CD14-positive monocyte (primary cell): ENCODE data around the gene MEIS2. TPM values are rescaled to one million over a fixed set of nuclear protein-coding genes. Genes with fewer than 3 reads are reported as not detected.

Experiments
- DNase-seq, 3 donors: peaks; one replicate each; pipeline ENCODE4 v3.0.0-alpha.2; 2011 to 2022
- H2AFZ ChIP-seq: 2 replicates; pipeline ENCODE4 v1.6.0; 2012; ENCODE audit warnings: mild to moderate bottlenecking, low read depth, low read length, inconsistent platforms; ENCODE audit not compliant: insufficient read depth, poor library complexity, severe bottlenecking
- H3K27ac ChIP-seq, 2 donors: 1 replicate in 1 of 2; 2 replicates in 1 of 2; pipeline ENCODE4 v1.5.1; 2012 to 2013; ENCODE audit warnings: low read length in 2 of 2, control low read depth in 1 of 2, inconsistent platforms in 1 of 2, low read depth in 1 of 2, mild to moderate bottlenecking in 1 of 2
- H3K27me3 ChIP-seq, 2 donors: one replicate each; pipeline versions ENCODE4 v1.6.0 to v1.6.1; 2011 to 2013; ENCODE audit warnings: low read length in 2 of 2; ENCODE audit not compliant: control insufficient read depth in 2 of 2, insufficient read depth in 2 of 2
- H3K36me3 ChIP-seq, 2 donors: replicated peaks in 1 of 2; 1 replicate in 1 of 2; 2 replicates in 1 of 2; pipeline versions ENCODE4 v1.5.1 to v1.6.1; 2012 to 2013; ENCODE audit warnings: low read length in 2 of 2, control low read depth in 1 of 2, inconsistent platforms in 1 of 2, mild to moderate bottlenecking in 1 of 2; ENCODE audit not compliant: insufficient read depth in 2 of 2, control insufficient read depth in 1 of 2
- H3K4me1 ChIP-seq, 2 donors: 1 replicate in 1 of 2; 2 replicates in 1 of 2; pipeline versions ENCODE4 v1.5.1 to v1.6.1; 2012 to 2013; ENCODE audit warnings: low read length in 2 of 2, control low read depth in 1 of 2, inconsistent platforms in 1 of 2, mild to moderate bottlenecking in 1 of 2, moderate library complexity in 1 of 2; ENCODE audit not compliant: insufficient read depth in 2 of 2, control insufficient read depth in 1 of 2
- H3K4me2 ChIP-seq: replicated peaks from 2 replicates; pipeline ENCODE3; 2012; ENCODE audit warnings: low read length, moderate library complexity, mild to moderate bottlenecking; ENCODE audit not compliant: poor library complexity, severe bottlenecking; ENCODE audit errors: extremely low read depth
- H3K4me3 ChIP-seq, 3 experiments: fragments of 200-600 bp in 1 of 3; sonication (generic) in 1 of 3; replicated peaks in 1 of 3; 1 replicate in 2 of 3; 2 replicates in 1 of 3; pipeline ENCODE4 v1.5.1; 2011 to 2013; ENCODE audit warnings: low read length in 3 of 3, mild to moderate bottlenecking in 3 of 3, control low read depth in 2 of 3, low read depth in 2 of 3, inconsistent platforms in 1 of 3, moderate library complexity in 1 of 3
- H3K79me2 ChIP-seq: 2 replicates; pipeline ENCODE4 v1.6.0; 2012; ENCODE audit warnings: mild to moderate bottlenecking, control low read depth, inconsistent platforms, low read length, moderate library complexity; ENCODE audit not compliant: insufficient read depth
- H3K9ac ChIP-seq: 2 replicates; pipeline ENCODE4 v1.6.0; 2017; ENCODE audit warnings: low read length, mild to moderate bottlenecking; ENCODE audit not compliant: insufficient read depth, poor library complexity, severe bottlenecking
- H3K9me3 ChIP-seq, 2 donors: replicated peaks in 1 of 2; 1 replicate in 1 of 2; 2 replicates in 1 of 2; pipeline versions ENCODE4 v1.5.1 to v1.6.1; 2012 to 2013; ENCODE audit warnings: low read length in 2 of 2, control low read depth in 1 of 2; ENCODE audit not compliant: control insufficient read depth in 1 of 2, insufficient read depth in 1 of 2
- H4K20me1 ChIP-seq: 2 replicates; pipeline ENCODE4 v1.6.0; 2012; ENCODE audit warnings: mild to moderate bottlenecking, low read length, control low read depth, moderate library complexity; ENCODE audit not compliant: insufficient read depth
- H3K27ac Mint-ChIP-seq, 7 donors: one replicate each; pipeline ENCODE4 v1.8.0; 2020; ENCODE audit warnings: mild to moderate bottlenecking in 7 of 7, mixed read lengths in 7 of 7, moderate library complexity in 6 of 7, inconsistent platforms in 2 of 7
- H3K27me3 Mint-ChIP-seq, 3 donors: one replicate each; pipeline ENCODE4 v1.8.0; 2021 to 2022; ENCODE audit warnings: low read depth in 3 of 3, mild to moderate bottlenecking in 3 of 3, mixed read lengths in 3 of 3, moderate library complexity in 3 of 3, inconsistent platforms in 1 of 3
- H3K36me3 Mint-ChIP-seq, 2 donors: one replicate each; pipeline ENCODE4 v1.8.0; 2020; ENCODE audit warnings: mixed read lengths in 2 of 2, inconsistent platforms in 1 of 2, mild to moderate bottlenecking in 1 of 2
- H3K4me1 Mint-ChIP-seq: one replicate; pipeline ENCODE4 v1.8.0; 2020; ENCODE audit warnings: mild to moderate bottlenecking, mixed read lengths
- H3K4me3 Mint-ChIP-seq, 2 donors: one replicate each; pipeline ENCODE4 v1.8.0; 2020; ENCODE audit warnings: mild to moderate bottlenecking in 2 of 2, mixed read lengths in 2 of 2, moderate library complexity in 1 of 2
- H3K9me3 Mint-ChIP-seq, 7 donors: one replicate each; pipeline ENCODE4 v1.8.0; 2020 to 2022; ENCODE audit warnings: mixed read lengths in 7 of 7, mild to moderate bottlenecking in 6 of 7, moderate library complexity in 6 of 7, inconsistent platforms in 2 of 7
- WGBS: methylation state at CpG from one replicate; pipeline ENCODE4 v1.1.5; 2013; ENCODE audit warnings: missing lambda C conversion rate; ENCODE audit not compliant: insufficient coverage; 5-methylcytosine and 5-hydroxymethylcytosine counted together
- intact Hi-C, 2 donors: fragments of 100-400 bp; cut with micrococcal nuclease; formaldehyde crosslinking; loops; one replicate each; pipeline versions ENCODE4 v1.15.0 to v1.15.1; 2023
- polyA plus RNA-seq, 3 donors: library from polyadenylated mRNA; depleted of rRNA in 1 of 3; unstranded in 2 of 3; stranded (reverse) in 1 of 3; fragments of 300-500 nt in 2 of 3; fragments of >200 nt in 1 of 3; fragmentation: Illumina TruSeq in 2 of 3; gene quantifications; 1 replicate in 2 of 3; 2 replicates in 1 of 3; pipeline ENCODE4 v1.2.3, GENCODE V29; 2012 to 2021
- TF ChIP-seq, protein P1 (sequence below): fragments of 200-600 bp; IDR thresholded peaks from one replicate; pipeline ENCODE4 v1.8.0; 2022; ENCODE audit warnings: antibody characterized with exemption, mild to moderate bottlenecking

The MEIS2 gene
- polyA plus RNA-seq, 3 donors: not detected

DNA sequence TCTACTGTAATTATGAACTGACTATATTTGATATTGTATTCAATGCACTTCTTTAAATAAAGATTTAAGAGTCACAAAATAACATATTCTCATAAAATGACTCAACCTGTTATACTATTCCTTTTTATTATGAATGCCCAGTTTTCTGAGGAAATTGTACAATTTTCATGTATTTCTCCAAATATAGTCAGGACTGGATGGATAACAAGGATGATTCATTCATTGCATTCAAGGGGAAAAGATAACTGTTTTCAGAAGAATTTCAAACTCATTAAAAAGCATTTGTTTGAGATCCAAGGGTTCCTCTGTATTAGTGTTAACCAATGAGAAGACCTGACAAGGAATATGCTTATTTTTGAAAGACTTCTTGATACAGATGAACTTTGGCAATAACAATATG, 163.7 kb downstream of the MEIS2 start:
- intact Hi-C loops: no loop called here
- Mint-ChIP-seq H3K27ac (no peak overlapping the region), H3K4me1 (no peaks in the 10 kb centered on the region), H3K4me3 (no peak overlapping the region), H3K36me3 (no peaks in the 10 kb centered on the region), H3K9me3 (peaks cover 2 to 8% (median 3%) of the 10 kb centered on the region in 7 donors), H3K27me3 (peaks cover 0 to 2% (median 0%) of the 10 kb centered on the region in 3 donors)
- Histone ChIP-seq H4K20me1 (no peaks in the 10 kb centered on the region), H3K79me2 (no peaks in the 10 kb centered on the region), H3K4me2 (no peak overlapping the region), H3K27me3 (no peaks in the 10 kb centered on the region), H3K27ac (no peak overlapping the region), H3K9me3 (no peaks in the 10 kb centered on the region), H2AFZ (no peak overlapping the region), H3K36me3 (no peaks in the 10 kb centered on the region), H3K9ac (no peak overlapping the region), H3K4me1 (no peaks in the 10 kb centered on the region), H3K4me3 (no peak overlapping the region)
- TF ChIP-seq, protein P1, sequence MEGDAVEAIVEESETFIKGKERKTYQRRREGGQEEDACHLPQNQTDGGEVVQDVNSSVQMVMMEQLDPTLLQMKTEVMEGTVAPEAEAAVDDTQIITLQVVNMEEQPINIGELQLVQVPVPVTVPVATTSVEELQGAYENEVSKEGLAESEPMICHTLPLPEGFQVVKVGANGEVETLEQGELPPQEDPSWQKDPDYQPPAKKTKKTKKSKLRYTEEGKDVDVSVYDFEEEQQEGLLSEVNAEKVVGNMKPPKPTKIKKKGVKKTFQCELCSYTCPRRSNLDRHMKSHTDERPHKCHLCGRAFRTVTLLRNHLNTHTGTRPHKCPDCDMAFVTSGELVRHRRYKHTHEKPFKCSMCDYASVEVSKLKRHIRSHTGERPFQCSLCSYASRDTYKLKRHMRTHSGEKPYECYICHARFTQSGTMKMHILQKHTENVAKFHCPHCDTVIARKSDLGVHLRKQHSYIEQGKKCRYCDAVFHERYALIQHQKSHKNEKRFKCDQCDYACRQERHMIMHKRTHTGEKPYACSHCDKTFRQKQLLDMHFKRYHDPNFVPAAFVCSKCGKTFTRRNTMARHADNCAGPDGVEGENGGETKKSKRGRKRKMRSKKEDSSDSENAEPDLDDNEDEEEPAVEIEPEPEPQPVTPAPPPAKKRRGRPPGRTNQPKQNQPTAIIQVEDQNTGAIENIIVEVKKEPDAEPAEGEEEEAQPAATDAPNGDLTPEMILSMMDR: no peak
- DNase-seq: no peak

DNA sequence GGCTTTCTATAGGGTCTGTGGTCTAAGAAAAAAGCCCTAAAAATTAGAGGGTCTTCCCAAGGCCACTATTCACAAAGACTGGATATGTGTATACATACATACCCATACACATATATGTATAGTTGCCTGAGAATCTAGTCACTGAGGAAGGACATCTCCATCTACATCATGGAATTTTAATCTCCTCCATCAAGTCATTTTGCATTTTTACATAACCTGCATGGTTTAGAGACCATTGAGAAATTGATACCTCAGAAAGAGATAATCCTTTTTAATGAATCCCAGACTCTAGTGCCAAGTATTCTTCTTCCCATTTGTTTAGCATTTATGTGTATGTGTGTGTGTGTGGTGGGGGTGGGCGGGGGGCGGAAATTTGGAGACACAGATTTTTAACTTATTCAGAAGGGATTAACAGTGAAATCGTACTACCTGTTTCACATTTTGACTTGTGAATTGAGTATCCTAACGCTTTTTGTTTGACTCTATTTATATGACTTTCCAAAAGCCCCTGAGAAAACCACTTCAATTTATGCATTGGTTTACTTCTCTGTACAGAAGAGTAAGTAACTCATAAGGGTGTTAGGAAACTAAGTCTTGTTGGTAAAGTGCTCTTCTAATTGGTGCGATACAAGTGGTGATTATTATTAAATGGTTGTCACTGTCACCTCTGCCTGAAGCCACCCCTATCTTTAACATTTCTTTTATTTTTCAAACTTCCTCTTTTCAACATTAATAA, 166.9 kb downstream of the MEIS2 start:
- Mint-ChIP-seq H3K36me3 (no peaks in the 10 kb centered on the region), H3K27ac (no peak overlapping the region), H3K4me3 (no peak overlapping the region), H3K4me1 (no peaks in the 10 kb centered on the region), H3K9me3 (peaks cover 0 to 6% (median 2%) of the 10 kb centered on the region in 7 donors), H3K27me3 (peaks cover 0 to 3% (median 0%) of the 10 kb centered on the region in 3 donors)
- Histone ChIP-seq H3K79me2 (no peaks in the 10 kb centered on the region), H3K9me3 (peaks cover 0 to 4% of the 10 kb centered on the region in 2 donors), H3K4me1 (no peaks in the 10 kb centered on the region), H4K20me1 (no peaks in the 10 kb centered on the region), H2AFZ (no peak overlapping the region), H3K4me2 (no peak overlapping the region), H3K27ac (no peak overlapping the region), H3K36me3 (no peaks in the 10 kb centered on the region), H3K27me3 (no peaks in the 10 kb centered on the region), H3K4me3 (no peak overlapping the region), H3K9ac (no peak overlapping the region)
- TF ChIP-seq, protein P1: no peak
- intact Hi-C loops: no loop called here
- no peak for DNase-seq
- no CpG with 5 or more reads among the region's 5 CpGs for WGBS
